Stimulated activated effector memory CD8-positive, alpha-beta T cell treated with anti-CD3 and anti-CD28 coated beads, Interleukin-12 subunit alpha, Interleukin-12 subunit beta, amount 100 ng/mL, for 72 hours (primary cell): Measurements from ENCODE around the gene TPK1.
A peak's percentile ranks its signal among the peaks of the same experiment; 100 is the strongest.

Source experiments
- ATAC-seq: fragments of 150-1000 bp; cut with Tn5 transposase; 2 replicates; pipeline ENCODE4 v1.10.0; 2021
- DNase-seq, 2 donors: peaks; one replicate each; pipeline ENCODE4 v3.0.0; 2021 to 2022; ENCODE audit warnings: low spot score in 2 of 2
- H3K27ac Mint-ChIP-seq: one replicate; pipeline ENCODE4 v1.8.0; 2022; ENCODE audit warnings: mild to moderate bottlenecking, mixed read lengths
- H3K36me3 Mint-ChIP-seq: one replicate; pipeline ENCODE4 v1.8.0; 2022; ENCODE audit warnings: mild to moderate bottlenecking, mixed read lengths
- H3K4me1 Mint-ChIP-seq: one replicate; pipeline ENCODE4 v1.8.0; 2022; ENCODE audit warnings: mixed read lengths
- H3K4me3 Mint-ChIP-seq: one replicate; pipeline ENCODE4 v1.8.0; 2022; ENCODE audit warnings: mild to moderate bottlenecking, mixed read lengths
- H3K9me3 Mint-ChIP-seq: one replicate; pipeline ENCODE4 v1.8.0; 2022; ENCODE audit warnings: mixed read lengths

The TPK1 gene

GRCh38 chr7:144835652-144836544 lies at the start of gene TPK1:
TPK1 (minus strand) TSS chr7:144836053; CDS start chr7:144835602, 451 bp downstream.
- Mint-ChIP-seq H3K9me3 (peaks cover 4% of the 10 kb centered on the region), H3K4me1 (peaks cover 20% of the 10 kb centered on the region), H3K36me3 (peaks cover 10% of the 10 kb centered on the region), H3K27ac (peak within 1 kb of the TSS; percentile 92), H3K4me3 (peak within 1 kb of the TSS; percentile 94)
- DNase-seq (peak; percentile 84 to 92), ATAC-seq (peak; percentile 95)

DNA sequence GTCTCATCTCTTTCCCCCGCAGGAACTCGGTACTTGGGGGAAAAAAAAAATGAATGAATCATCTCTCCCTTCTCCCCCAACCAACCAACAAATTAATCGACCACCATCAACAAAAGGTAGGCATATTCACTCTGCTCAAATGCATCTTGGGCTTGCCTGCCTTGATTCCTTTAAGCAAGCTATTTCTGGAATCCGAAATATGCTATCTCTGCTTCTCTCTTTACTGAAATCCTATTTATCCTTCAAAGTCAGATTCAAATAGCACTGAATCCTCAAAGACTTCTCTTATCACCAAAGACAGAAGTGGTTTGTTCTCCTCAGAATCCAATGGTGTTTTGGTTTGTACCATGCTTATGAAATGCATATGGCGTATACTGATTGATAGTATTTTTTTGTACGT lies 49.6 kb upstream of the TPK1 start:
- Mint-ChIP-seq H3K36me3 (no peaks in the 10 kb centered on the region), H3K9me3 (no peaks in the 10 kb centered on the region), H3K4me1 (no peaks in the 10 kb centered on the region), H3K4me3 (no peak overlapping the region), H3K27ac (no peak overlapping the region)
- ATAC-seq (no peak), DNase-seq (no peak)

- H3K4me1 Mint-ChIP-seq: no peaks in the 10 kb centered on the region
- no peaks in the 10 kb centered on the region for H3K36me3 Mint-ChIP-seq
- H3K27ac Mint-ChIP-seq: no peak overlapping the region
- no peak for ATAC-seq
- H3K9me3 Mint-ChIP-seq: no peaks in the 10 kb centered on the region
- DNase-seq: no peak
- H3K4me3 Mint-ChIP-seq: no peak overlapping the region
These were observed 49.0 kb upstream of the TPK1 start for GRCh38 chr7:144884896-144885295.

- Mint-ChIP-seq H3K27ac (no peak overlapping the region), H3K4me1 (no peaks in the 10 kb centered on the region), H3K36me3 (no peaks in the 10 kb centered on the region), H3K4me3 (no peak overlapping the region), H3K9me3 (no peaks in the 10 kb centered on the region)
- no peak for ATAC-seq
- no peak for DNase-seq
These were observed 37.5 kb upstream of the TPK1 start for GRCh38 chr7:144873316-144873845.

- Mint-ChIP-seq H3K4me3 (no peak overlapping the region), H3K9me3 (no peaks in the 10 kb centered on the region), H3K4me1 (no peaks in the 10 kb centered on the region), H3K36me3 (no peaks in the 10 kb centered on the region), H3K27ac (no peak overlapping the region)
- DNase-seq: no peak
- ATAC-seq: no peak
These were observed 33.2 kb upstream of the TPK1 start for GRCh38 chr7:144869082-144869481.

- Mint-ChIP-seq H3K9me3 (no peaks in the 10 kb centered on the region), H3K4me3 (no peak overlapping the region), H3K36me3 (no peaks in the 10 kb centered on the region), H3K4me1 (no peaks in the 10 kb centered on the region), H3K27ac (no peak overlapping the region)
- no peak for ATAC-seq
- DNase-seq: no peak
These were observed 30.3 kb upstream of the TPK1 start for GRCh38 chr7:144866189-144866588.

GRCh38 chr7:144863320-144863647 lies 27.4 kb upstream of the TPK1 start:
- Mint-ChIP-seq H3K4me3 (no peak overlapping the region), H3K9me3 (no peaks in the 10 kb centered on the region), H3K4me1 (no peaks in the 10 kb centered on the region), H3K36me3 (no peaks in the 10 kb centered on the region), H3K27ac (no peak overlapping the region)
- DNase-seq: no peak
- no peak for ATAC-seq

DNA sequence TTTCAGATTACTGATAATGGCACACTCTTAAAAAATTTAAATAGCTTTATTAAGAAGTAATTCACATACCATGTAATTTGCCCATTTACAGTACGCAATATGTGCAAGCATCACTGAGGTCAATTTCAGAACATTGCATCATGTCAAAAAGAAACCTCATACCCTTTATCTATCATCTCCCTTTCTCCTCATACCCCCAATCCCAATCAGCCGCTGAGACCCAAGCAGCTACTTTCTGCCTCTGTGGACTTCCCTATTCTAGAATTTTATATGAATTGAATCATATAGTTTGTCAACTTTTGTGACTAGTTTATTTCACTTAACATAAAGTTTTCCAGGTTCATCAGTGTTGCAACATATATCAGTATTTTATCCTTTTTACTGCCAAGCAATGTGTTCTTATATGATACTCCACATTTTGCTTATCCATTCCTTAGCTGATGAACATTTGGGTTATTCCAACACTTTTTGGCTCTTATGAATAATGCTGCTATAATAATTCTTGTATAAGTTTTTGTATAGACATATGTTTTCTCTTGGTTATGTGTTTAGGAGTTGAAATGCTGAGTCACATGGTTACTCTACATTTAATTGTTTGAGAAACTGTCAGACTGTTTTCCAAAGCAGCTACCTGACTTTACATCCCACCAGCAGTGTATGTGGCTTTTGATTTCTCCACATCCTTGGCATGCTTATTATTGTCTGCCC lies 26.9 kb upstream of the TPK1 start:
- no peak overlapping the region for H3K27ac Mint-ChIP-seq
- no peak overlapping the region for H3K4me3 Mint-ChIP-seq
- DNase-seq (no peak), ATAC-seq (no peak)
- H3K9me3 Mint-ChIP-seq: no peaks in the 10 kb centered on the region
- H3K4me1 Mint-ChIP-seq: no peaks in the 10 kb centered on the region
- no peaks in the 10 kb centered on the region for H3K36me3 Mint-ChIP-seq

DNA sequence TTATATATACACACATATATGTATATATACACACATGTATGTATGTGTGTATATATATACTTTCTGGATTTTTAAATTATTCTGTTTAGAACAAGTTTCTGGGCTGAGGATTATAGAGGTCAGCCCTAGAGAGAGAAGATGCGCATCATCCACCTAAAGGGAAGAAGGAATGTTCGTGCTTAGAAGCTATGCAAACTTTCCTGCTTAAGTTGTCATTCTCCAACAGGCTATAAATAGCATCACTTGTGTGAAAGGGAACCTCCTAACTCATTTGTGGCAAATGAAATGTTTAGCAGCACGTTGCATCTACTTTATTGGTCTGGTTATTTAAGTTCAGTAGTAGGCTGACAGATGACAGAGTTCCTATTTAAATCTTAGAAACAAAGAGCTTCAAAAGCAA lies 23.9 kb upstream of the TPK1 start:
- Mint-ChIP-seq H3K36me3 (no peaks in the 10 kb centered on the region), H3K4me1 (no peaks in the 10 kb centered on the region), H3K9me3 (no peaks in the 10 kb centered on the region), H3K4me3 (no peak overlapping the region), H3K27ac (no peak overlapping the region)
- no peak for ATAC-seq
- no peak for DNase-seq

DNA sequence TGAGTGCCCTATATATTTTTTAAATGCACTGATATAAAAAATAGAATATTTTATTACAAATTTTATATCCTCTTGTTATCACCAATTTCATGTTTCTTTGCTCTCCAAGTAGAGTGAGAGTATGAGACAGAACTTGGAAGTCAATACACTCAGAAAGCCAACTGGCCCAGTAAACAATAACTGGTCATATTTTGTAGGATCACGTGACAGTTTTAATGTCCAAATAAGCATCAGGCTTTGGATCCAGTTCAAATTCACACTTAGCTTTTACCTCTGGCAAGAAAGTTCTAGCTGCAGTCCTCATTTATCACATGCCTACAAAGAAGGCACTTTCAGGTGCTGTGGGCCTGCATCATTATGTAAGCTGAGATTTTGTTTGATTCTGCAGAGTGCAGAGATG lies 21.6 kb upstream of the TPK1 start:
- Mint-ChIP-seq H3K36me3 (no peaks in the 10 kb centered on the region), H3K27ac (no peak overlapping the region), H3K4me1 (no peaks in the 10 kb centered on the region), H3K4me3 (no peak overlapping the region), H3K9me3 (no peaks in the 10 kb centered on the region)
- ATAC-seq: no peak
- DNase-seq: no peak

GRCh38 chr7:144854839-144855424 lies 19.1 kb upstream of the TPK1 start:
- DNase-seq (no peak), ATAC-seq (no peak)

DNA sequence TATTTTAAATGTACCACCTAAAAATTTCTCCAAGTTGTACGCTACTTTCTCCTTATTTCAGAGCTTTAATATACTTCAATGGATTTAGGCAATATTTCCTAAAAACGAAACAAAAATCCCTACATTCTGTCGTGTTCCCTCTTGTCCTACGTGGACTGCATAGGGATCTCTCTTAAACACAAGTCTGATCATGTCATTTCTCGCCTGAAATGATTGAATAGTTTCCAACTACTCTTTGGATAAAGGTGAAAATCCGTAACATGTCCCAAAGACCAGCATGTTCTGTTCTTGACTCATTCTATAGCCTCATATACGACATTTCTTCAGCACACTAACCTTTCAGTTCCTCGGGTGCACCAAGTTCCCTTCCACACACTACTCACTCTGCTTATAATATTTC lies 17.7 kb upstream of the TPK1 start:
- ATAC-seq: no peak
- no peak overlapping the region for H3K4me3 Mint-ChIP-seq
- no peak for DNase-seq
- H3K27ac Mint-ChIP-seq: no peak overlapping the region
- H3K4me1 Mint-ChIP-seq: no peaks in the 10 kb centered on the region
- no peaks in the 10 kb centered on the region for H3K36me3 Mint-ChIP-seq
- H3K9me3 Mint-ChIP-seq: peaks cover 4% of the 10 kb centered on the region

More at GRCh38 chr7:144854839-144855424, 19.1 kb upstream of the TPK1 start:
- Mint-ChIP-seq H3K4me3 (no peak overlapping the region), H3K9me3 (peaks cover 4% of the 10 kb centered on the region), H3K36me3 (no peaks in the 10 kb centered on the region), H3K27ac (no peak overlapping the region), H3K4me1 (no peaks in the 10 kb centered on the region)

DNA sequence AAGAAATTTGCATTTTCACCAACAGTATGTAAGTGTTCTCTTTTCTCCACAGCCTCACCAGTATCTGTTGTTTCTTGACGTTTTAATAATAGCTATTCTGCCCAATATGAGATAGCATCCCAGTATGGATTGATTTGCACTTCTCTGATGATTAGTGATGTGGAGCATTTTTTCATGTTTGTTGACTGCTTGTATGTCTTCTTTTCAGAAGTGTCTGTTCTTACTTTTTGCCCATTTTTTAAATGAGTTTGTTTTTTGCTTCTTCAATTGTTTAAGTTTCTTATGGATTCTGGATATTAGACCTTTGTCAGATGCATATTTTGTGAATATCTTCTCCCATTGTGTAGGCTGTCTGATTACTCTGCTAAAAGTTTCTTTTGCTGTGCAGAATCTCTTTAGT lies 12.2 kb upstream of the TPK1 start:
- Mint-ChIP-seq H3K4me1 (no peaks in the 10 kb centered on the region), H3K4me3 (no peak overlapping the region), H3K27ac (no peak overlapping the region), H3K36me3 (no peaks in the 10 kb centered on the region), H3K9me3 (peaks cover 4% of the 10 kb centered on the region)
- no peak for ATAC-seq
- no peak for DNase-seq

DNA sequence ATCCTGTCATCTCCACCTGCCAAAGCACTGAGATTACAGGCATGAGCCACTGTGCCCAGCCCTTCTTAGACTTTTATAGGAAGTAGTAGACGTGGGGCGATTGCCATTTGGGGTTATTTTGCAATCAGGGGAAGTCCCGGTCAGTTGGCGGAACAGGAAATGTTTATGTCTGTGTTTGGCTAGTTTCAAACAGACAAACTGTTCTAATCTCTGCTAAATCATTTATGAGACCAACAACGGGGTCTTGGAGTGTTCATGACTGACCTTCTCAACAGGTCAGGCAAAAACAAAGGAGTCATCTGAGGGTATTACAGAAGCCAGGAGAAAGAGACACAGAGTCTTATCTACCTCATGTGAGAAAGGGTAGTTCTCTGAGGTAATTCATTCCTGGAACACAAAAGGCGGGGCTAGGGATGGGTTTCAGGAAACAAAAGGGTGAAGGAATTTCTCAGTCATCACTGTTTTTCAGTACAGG lies 6.6 kb upstream of the TPK1 start:
- Mint-ChIP-seq H3K4me3 (peak overlapping the region; percentile 48), H3K27ac (peak overlapping the region; percentile 96), H3K4me1 (peaks cover 10% of the 10 kb centered on the region), H3K9me3 (no peaks in the 10 kb centered on the region), H3K36me3 (no peaks in the 10 kb centered on the region)
- DNase-seq: peak in 1 of 2 donors; percentile 48
- peak; percentile 84 for ATAC-seq

GRCh38 chr7:144836545-144836842 lies 641 bp upstream of the TPK1 start:
- Mint-ChIP-seq H3K27ac (peak overlapping the region; percentile 92), H3K36me3 (peaks cover 10% of the 10 kb centered on the region), H3K4me1 (peaks cover 18% of the 10 kb centered on the region), H3K9me3 (peaks cover 4% of the 10 kb centered on the region), H3K4me3 (peak overlapping the region; percentile 94)
- DNase-seq (no peak), ATAC-seq (no peak)
